GM19452 (cell line): ENCODE data around the gene ASF1B.
A peak's percentile ranks its signal among the peaks of the same experiment; 100 is the strongest.

Experiments
- ATAC-seq: cut with Tn5 transposase; IDR thresholded peaks from one replicate; pipeline ENCODE4 v1.9.1; 2021; ENCODE audit not compliant: unreplicated experiment

The ASF1B gene

DNA sequence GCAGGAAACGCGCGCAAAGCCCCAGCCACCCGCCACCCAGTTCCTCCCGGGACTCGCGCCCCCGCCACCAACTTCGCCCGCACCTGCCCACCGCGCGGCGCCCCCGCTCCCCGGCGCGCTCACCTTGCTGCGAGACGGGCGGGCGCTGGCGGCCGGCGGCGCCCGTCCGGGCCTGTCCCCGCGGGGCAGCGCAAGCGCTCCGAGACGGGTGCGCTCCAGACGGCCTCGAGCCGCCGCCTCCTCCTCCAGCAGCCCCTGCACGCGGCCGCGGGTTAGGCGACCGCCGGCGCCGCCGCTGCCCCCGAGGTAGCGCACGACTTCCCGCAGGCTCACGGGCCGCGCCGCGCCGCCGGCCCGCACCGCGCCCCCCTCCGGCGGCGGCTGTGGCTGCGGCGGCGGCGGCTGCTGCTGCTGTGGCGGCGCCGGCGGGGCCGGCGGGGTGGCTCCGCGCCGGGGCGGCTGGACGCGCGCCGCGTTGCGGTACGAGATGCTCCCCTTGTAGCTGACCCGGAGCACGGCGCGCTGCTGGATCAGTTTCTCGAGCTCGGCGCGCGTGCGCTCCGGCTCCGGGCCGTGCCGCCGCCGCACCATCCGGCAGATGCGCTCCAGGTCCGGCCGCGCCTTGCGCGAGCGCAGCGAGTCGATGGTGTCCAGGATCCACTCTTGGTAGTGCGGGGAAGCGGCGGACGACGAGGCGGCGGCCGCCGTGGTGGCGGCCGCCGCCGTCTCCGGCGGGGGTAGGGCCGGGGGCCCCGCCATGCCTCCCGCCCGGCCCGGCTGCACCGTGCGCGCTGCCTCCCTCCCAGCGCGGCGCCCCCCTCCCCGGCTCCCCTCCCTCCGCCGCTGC, 46.5 kb downstream of the ASF1B start:
- peak; percentile 19 for ATAC-seq

DNA sequence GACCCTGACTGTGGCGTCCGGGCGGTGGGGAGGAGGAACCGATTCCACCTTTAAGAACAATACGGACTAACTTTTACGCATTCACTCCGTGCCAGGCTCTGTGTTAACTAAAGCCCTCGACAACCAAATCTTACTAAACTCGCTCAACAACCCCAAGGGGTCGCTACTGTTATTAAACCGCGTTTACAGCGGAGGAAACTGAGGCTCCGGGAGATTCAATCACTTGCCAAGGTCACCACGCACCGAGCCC, 47.1 kb downstream of the ASF1B start:
- ATAC-seq, result no peak

DNA sequence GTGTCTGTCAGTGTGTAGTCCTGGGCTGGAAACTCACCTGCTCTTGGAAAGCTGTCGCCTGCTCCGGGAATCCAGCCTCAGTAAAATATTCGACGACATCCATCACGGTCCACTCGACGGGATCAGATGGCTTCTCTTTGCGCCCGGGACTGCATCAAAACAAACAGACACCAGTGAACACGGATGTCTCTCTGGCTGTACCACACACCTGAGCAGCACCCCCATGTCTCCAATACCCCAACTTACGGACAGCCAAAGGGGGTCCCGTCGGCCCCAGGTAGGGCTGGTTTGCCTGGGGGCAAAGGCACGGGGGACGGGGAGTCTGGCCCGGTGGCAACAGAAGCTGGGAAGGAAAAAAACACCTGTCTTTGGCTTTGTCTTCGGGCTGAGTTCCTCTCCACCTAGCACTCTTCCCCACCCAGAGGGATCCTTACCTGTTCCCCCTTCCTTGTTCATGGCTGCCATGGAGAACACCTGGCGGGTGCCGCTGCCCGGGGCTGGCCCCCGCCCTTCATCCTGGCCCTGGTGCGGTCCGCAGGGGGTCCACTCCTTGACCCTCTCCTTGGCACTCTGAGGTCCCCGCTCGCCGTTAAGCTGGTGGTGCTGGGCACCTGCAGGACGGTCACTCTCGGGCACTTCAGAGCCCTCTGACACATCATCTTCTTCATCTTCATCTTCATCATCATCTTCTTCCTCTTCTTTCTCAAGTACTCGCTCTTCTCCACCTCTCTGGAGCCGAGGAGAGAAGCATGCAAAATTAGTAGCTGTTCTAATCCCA, 47.6 kb downstream of the ASF1B start:
- ATAC-seq, result no peak

DNA sequence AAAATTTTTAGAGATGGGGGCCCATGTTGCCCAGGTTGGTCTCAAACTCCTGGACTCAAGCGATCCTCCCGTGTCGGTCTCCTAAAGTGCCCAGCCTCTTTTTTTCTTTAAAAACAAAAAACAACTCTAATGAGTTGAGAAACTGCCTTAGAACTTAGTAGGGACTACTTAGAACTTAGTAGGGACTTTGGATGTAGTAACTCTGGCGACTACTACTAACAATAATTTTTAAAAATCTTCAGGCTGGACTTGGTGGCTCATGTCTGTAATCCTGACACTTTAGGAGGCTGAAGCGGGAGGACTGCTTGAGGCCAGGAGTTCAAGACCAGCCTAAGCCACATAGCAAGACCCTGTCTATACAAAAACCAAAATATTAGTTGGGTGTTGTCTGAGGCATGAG, 50.3 kb downstream of the ASF1B start:
- ATAC-seq, result no peak

DNA sequence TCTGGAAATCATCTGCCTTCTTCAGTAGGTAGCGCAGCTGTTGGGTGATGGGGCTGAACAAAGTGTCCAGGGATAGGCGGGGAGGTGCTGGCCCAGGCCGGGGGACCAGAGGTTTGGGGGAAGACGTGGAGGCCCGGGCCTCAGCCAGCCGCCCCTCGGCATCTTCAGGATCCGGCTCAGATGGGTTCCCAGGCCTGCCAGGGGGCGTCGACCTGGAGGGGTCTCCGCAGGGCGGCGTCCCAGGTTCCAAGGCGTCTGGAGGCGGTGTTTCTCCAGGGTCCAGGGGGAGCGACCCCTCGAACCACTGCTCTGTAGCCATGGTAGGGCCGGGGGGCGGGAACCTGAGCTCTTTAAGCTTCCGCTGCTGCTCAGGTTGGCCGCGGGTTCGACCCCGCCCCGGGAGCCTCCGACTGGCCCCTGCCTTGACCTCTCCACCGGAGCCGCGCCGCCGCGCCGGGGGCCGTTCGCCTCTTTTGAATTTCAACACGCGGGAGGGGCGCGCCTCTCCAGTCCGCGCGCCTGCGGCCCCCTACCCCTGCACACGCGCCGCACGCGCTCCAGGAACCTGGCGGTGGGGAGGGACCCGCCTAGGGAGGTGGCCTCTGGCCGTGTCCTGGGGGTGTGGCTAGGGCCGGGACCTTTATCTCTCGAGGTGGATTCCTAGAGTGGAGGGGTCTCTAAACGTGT, 50.9 kb downstream of the ASF1B start, which contains the start of gene C19orf67:
TSS of gene C19orf67 (minus strand) at position 475 of the 687 bp plus-strand sequence. CDS start at position 319, 156 bp downstream.
- ATAC-seq, result no peak

DNA sequence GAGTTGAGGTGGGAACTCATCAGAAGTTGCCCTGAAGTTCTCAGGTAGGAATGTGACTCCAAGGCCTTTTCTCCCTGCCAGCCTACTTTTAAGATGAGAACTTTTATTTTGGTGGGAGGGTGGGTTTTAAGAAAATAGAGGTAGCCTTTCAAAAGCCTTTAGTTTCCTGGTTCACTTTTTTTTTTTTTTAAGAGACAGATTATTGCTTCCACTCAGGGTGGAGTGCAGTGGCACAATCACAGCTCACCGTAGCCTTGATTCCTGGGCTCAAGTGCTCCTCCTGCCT, 53.8 kb downstream of the ASF1B start:
- no peak for ATAC-seq

DNA sequence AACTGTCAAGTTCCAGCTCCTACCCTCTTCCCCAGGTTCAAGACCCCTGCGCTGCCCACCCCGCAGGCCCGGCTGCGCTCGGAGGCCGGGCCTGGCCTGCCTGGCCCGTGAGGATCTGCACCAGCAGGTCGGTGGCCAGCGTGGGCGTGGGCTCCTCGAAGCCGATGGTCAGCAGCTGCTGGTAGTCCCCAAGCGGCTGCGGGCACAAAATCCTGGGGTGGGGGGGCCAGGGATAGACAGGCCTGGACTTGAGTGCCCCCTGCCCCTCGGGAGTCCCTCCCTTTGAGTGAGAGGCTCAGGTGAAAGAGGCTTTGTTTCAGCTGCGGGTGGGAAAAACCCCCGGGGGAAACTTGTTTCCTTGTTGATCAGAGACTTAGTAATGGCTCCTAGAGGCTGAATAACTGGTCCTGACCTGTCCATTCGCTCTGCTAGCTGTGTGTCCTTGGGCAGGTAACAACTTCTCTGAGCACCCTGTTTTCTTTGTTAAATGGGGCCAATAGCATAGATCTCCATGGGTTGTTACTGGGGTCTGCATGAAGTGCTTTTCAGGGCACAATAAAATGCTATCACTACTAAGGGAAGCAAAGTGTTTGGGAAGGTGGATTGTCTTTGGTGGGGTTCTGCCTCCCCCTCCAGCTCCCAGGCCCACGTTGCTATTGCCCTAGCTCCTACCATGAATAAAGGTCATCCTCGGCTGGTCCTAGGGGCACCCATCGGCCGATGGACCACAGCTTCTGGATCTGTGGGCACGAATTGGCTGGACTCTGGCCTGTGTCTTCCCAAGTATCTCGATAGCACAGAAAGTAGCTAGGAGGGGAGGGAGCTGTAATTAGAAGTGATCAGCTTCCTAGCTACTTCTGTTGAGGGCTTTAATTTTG, 54.4 kb downstream of the ASF1B start:
- peak; percentile 15 for ATAC-seq

DNA sequence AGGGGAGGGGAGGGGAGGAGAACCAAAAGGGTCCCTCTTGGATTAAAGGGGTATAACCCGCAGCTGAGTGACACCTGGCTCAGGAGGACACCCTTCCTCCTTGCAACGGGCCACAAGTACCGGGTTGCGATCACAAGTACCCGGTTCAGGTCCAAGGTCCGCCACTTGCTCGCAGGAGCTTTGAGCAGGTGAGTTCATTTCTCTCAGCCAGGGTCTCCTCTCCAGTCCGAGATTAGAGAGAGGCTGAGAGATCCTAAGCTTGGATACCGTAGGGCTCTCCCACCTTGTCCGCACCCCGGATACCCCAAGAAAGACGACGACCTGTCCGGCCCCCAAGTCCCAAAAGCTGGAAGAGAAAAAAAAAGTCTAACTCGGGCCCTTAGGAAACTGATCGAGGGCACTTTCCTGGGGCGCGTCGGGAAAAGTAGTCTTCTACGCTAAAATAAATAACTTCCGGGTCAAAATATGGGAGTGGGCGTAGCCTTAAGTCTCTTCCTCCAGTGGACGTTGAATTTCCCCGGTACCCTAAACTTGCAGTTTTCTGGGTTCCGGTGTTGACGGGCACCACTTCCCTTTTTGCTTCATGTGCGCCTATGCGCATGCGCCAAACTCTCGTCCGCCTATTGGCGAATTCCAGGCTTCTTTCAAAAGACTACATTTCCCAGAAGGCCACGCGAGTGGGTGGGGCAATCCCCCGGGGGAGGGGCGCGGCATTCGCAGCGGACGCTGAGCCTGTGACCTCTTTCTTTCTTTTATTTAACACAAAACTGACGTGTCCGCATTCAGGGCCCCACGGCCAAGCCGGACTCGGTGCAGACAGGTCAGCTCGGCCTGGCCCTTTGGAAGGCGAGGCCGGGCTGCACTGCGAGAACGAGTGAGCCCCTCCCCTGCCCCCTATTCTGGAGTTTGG, 55.2 kb downstream of the ASF1B start:
- peak; percentile 78 for ATAC-seq

DNA sequence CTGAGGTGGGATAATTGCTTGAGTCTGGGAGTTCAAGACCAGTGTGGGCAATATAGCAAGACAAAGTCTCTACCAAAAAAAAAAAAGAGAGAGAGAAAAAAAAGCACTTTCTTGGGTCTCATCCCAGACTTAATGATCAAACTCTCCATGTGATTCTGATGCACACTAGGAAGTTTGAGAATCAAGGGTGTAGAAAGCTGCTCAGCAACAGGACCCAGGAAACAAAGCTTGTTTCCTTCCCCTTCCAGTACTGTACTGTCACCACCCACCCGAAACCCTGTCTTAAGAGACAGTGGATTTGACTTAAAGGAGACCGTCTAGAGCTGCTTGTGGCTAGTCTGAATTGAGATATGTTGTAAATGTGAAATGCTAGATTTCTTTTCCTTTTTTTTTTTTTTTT, 58.0 kb downstream of the ASF1B start:
- ATAC-seq, result no peak

DNA sequence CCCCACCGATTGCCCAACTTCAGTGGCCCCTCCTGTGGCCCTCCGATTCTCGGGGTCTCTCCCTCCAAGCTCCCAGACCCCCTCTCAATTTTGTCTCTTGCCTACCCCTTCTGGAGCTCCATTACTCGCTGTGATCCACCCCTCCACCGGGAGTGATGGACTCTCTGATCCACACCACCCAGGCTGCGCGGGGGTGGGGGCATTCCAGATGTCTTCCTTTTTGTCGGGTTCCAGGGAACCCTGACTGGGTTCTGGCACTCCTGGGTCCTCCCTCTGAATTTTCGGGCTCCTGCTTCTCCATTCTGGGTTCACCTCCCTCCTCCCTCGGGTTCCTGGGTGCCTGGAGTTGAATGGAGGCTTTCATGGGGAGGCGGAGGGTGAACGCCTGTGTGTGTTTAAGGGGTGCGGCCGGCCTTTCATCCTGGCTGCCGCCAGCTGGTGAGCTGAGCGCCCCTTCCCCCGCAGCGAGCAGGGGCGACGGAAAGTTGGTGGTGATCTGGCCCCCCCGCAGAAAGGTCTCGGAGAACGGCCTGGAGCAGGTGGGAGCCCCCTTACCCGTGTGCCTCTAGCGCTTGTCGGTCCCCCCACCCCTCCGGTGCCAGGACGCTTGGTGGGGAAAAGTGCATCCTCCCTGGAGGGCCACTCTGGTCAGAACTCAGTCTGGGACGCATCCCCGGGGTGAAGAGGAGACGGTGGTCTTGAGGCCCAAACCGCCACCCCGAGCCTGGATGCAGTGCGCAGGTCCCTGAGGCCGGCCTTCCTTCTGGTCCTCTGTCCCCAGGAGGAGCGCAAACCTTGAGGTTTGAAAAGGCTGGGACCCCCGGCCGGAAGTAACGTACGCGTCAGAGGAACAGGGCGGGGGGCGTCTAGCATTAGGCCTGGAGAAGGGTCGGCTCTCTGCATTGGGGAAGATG, 62.2 kb downstream of the ASF1B start:
- ATAC-seq, result no peak

DNA sequence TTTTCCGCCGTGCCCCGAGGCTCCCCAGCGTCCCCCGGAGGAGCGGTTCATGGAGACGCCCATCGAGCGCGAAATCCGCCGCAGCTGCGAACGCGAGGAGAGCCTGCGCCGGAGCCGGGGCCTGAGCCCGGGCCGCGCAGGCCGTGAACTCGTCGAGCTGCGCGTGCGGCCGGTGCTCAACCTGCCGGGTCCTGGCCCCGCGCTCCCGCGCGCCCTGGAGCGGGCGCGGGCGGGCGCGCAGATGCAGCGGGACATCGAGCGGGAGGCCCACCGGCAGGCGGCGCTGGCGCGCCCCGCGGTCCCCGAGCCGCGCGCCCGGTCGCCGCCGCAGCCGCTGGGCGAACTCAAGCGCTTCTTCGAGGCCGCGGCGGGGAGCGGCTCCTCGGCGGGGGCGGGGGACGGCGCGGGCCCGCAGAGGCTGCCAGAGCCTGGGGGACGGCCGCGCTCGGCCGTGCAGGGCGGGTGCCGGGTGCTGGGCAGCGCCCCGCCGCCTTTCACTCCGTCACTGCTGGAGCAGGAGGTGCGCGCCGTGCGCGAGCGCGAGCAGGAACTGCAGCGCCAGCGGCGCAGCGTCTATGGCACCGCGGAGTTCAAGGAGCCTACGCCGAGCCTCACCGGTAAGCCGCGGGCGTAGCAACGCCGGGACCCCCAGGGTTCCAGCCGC, 63.0 kb downstream of the ASF1B start:
- peak; percentile 47 for ATAC-seq

DNA sequence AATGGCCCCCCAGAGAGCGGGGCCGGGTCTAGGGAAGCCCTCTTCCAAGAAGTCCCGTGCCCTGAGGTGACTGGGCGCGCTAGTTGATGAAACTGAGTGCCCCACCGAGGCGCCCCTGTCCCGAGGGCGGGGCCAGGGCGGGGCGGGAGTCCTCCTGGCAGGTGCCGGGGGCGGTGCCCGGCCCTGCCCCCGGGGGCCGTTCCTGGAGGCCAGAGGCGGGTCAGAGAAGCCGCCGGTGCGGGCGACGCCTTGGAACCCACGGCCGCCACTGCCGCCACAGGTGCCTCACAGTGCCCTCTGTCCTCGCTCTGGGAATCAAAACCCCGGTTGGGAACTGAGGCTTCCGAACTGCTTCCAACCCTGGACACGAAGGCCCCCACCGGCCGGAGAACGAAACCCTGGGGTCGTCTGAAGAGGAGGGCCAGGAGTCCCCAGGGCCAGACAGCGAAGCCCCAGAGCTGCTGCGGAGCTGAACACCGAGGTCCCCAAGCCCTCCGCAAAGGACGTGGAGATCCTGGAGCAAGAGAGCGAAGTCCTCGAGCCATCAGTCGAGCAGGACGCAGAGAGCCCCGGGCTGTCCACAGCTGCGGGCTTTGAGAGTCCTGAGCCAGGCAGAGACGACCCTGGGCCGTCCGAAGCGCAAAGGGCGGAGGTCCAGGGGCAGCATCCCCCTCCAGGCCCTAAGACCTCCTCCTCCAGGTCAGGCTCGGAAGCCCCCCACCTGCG, 63.7 kb downstream of the ASF1B start, which contains the start of gene MISP3:
TSS of gene MISP3 (plus strand) at position 252 of the 726 bp plus-strand sequence. CDS start 524 bp downstream, outside the sequence.
- ATAC-seq, result no peak

DNA sequence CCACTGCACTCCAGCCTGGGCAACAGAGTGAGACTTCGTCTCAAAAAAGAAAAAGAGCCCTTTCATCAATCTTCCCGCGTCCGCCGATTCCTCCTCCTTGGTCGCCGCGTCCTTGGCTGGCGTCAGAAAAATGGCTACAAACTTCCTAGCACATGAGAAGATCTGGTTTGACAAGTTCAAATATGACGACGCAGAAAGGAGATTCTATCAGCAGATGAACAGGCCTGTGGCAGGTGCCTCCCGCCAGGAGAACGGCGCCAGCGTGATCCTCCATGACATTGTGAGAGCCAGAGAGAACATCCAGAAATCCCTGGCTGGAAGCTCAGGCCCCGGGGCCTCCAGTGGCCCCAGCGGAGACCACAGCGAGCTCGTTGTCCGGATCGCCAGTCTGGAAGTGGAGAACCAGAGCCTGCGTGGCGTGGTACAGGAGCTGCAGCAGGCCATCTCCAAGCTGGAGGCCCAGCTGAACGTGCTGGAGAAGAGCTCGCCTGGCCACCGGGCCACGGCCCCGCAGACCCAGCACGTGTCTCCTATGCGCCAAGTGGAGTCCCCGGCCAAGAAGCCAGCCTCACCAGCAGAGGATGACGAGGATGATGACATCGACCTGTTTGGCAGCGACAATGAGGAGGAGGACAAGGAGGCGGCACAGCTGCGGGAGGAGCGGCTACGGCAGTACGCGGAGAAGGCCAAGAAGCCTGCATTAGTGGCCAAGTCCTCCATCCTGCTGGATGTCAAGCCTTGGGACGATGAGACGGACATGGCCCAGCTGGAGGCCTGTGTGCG, 65.9 kb downstream of the ASF1B start:
- no peak for ATAC-seq
